Measurements from ENCODE around the gene SLC7A1. TPM values are rescaled to one million over a fixed set of nuclear protein-coding genes. Genes with fewer than 3 reads are reported as not detected.
A peak's percentile ranks its signal among the peaks of the same experiment; 100 is the strongest.

Gene SLC7A1
- total RNA-seq, 3 donors from 2014 or later (not counting 1 experiment from before 2014, with no cell fraction given) = 8.7 to 12.6 (median 10.2) TPM

DNA sequence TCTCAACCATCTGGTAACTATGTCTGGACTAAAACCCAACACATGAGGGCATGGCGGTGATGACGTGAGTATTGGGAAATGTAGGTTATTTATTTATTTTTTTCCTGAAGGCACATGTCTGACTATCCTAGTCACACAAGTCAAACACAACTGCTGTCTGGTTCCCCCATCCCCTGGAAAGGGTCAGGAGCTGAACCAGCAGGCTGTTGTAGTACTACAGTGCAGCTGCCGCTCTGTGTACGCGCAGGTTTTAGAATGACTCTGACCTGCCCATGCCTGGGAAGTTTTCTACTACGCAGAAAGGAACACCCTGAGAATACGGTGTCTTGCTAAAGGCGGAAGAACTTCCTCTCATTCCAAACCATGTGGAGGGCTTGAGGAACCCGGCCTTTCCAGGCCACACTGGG lies 1.2 kb downstream of the SLC7A1 start:
- intact Hi-C loops (cut with micrococcal nuclease) = loop anchor here (2.0 to 10.0 kb wide), 2 partner anchors 254 to 520 kb away; no protein-coding TSS in a partner anchor
- ATAC-seq (peak in 1 of 3 donors; percentile 9), DNase-seq (peak in 1 of 2 donors; percentile 63)
- Mint-ChIP-seq H3K27ac (peak overlapping the region; percentile 74 to 84), H3K4me3 (peak overlapping the region; percentile 81), H3K27me3 (ENCODE audit: low read depth in 2 of 2) (no peaks in the 10 kb centered on the region), H3K4me1 (peaks cover 36 to 39% of the 10 kb centered on the region in 2 donors), H3K9me3 (no peaks in the 10 kb centered on the region), H3K36me3 (no peaks in the 10 kb centered on the region)
- H3K4me3 ChIP-seq (ENCODE audit: low read length) = peak overlapping the region; percentile 49
- H3K9me3 ChIP-seq (ENCODE audit: control insufficient read depth, insufficient read depth, low read length) = no peaks in the 10 kb centered on the region
- H3K27ac ChIP-seq (ENCODE audit: low read length) = peak overlapping the region; percentile 46
- 13% methylated on average over 7 of the region's 9 CpGs for WGBS (ENCODE audit: insufficient coverage)
- no peaks in the 10 kb centered on the region for H3K36me3 ChIP-seq (ENCODE audit: control insufficient read depth, insufficient read depth, low read length)
- H3K27me3 ChIP-seq (ENCODE audit: control insufficient read depth, insufficient read depth, low read length) = no peaks in the 10 kb centered on the region
- TF ChIP-seq, protein P1, sequence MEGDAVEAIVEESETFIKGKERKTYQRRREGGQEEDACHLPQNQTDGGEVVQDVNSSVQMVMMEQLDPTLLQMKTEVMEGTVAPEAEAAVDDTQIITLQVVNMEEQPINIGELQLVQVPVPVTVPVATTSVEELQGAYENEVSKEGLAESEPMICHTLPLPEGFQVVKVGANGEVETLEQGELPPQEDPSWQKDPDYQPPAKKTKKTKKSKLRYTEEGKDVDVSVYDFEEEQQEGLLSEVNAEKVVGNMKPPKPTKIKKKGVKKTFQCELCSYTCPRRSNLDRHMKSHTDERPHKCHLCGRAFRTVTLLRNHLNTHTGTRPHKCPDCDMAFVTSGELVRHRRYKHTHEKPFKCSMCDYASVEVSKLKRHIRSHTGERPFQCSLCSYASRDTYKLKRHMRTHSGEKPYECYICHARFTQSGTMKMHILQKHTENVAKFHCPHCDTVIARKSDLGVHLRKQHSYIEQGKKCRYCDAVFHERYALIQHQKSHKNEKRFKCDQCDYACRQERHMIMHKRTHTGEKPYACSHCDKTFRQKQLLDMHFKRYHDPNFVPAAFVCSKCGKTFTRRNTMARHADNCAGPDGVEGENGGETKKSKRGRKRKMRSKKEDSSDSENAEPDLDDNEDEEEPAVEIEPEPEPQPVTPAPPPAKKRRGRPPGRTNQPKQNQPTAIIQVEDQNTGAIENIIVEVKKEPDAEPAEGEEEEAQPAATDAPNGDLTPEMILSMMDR (IDR thresholded peaks at IDR 0.05) = no peak
- peaks cover 13% of the 10 kb centered on the region for H3K4me1 ChIP-seq (ENCODE audit: control insufficient read depth, insufficient read depth, low read length)

DNA sequence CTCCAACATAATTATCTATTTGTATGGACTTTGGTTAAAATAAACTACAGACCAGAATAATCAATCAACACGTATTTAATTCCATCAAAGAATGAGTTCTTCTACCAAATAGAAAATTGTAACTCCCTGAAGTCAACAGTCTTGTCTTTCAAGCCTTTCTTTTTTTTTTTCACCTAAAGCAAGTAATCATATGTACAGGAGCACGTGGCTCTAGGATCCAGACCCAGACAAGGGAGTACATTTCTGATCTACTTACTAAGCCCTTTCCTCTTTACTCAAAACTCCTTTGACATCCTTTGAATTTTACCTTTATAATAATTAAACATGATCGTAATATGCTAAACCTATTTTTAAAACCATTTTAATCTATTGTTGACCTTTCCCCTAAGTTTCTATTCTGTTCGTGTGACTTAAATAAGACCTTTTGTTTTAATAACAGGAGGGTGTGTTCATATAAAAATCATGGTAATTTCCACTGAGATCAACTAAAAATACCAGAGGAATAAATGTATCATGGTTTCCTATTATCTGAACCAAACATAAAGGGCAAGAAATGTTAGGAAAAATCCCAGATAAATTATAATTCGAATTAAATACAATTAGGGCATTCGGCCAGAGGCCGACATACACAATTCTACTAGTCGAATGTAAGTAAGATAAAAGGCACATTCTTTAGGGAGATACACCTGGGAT lies 1.7 kb downstream of the SLC7A1 start:
- H3K27ac ChIP-seq (ENCODE audit: low read length) = no peak overlapping the region

GRCh38 chr13:29591310-29591709 lies 4.2 kb downstream of the SLC7A1 start:
- Histone ChIP-seq H3K36me3 (ENCODE audit: control insufficient read depth, insufficient read depth, low read length) (no peaks in the 10 kb centered on the region), H3K4me3 (ENCODE audit: low read length) (no peak overlapping the region), H3K27ac (ENCODE audit: low read length) (no peak overlapping the region), H3K27me3 (ENCODE audit: control insufficient read depth, insufficient read depth, low read length) (no peaks in the 10 kb centered on the region), H3K9me3 (ENCODE audit: control insufficient read depth, insufficient read depth, low read length) (no peaks in the 10 kb centered on the region), H3K4me1 (ENCODE audit: control insufficient read depth, insufficient read depth, low read length) (peaks cover 11% of the 10 kb centered on the region)
- intact Hi-C loops (cut with micrococcal nuclease) = loop anchor here (10.0 kb wide), 1 partner anchor 523 kb away; no protein-coding TSS in a partner anchor
- 92% methylated on average over 5 of the region's 5 CpGs for WGBS (ENCODE audit: insufficient coverage)
- H3K4me1 Mint-ChIP-seq = peaks cover 31 to 37% of the 10 kb centered on the region in 2 donors
- H3K27me3 Mint-ChIP-seq (ENCODE audit: low read depth in 2 of 2) = no peaks in the 10 kb centered on the region
- no peaks in the 10 kb centered on the region for H3K9me3 Mint-ChIP-seq
- TF ChIP-seq, protein P1 (IDR thresholded peaks at IDR 0.05) = no peak
- H3K36me3 Mint-ChIP-seq = no peaks in the 10 kb centered on the region
- H3K4me3 Mint-ChIP-seq = no peak overlapping the region
- H3K27ac Mint-ChIP-seq = no peak overlapping the region
- DNase-seq = no peak
- ATAC-seq = no peak

More for the DNA sequence above, 1.7 kb downstream of the SLC7A1 start:
- ATAC-seq (no peak), DNase-seq (peak in 1 of 2 donors; percentile 13)
- Mint-ChIP-seq H3K27me3 (ENCODE audit: low read depth in 2 of 2) (no peaks in the 10 kb centered on the region), H3K27ac (peak overlapping the region; percentile 74 to 84), H3K36me3 (no peaks in the 10 kb centered on the region), H3K4me1 (peaks cover 36 to 39% of the 10 kb centered on the region in 2 donors), H3K4me3 (peak overlapping the region; percentile 81), H3K9me3 (no peaks in the 10 kb centered on the region)
- Histone ChIP-seq H3K27me3 (ENCODE audit: control insufficient read depth, insufficient read depth, low read length) (no peaks in the 10 kb centered on the region), H3K4me1 (ENCODE audit: control insufficient read depth, insufficient read depth, low read length) (peaks cover 13% of the 10 kb centered on the region), H3K4me3 (ENCODE audit: low read length) (no peak overlapping the region), H3K9me3 (ENCODE audit: control insufficient read depth, insufficient read depth, low read length) (no peaks in the 10 kb centered on the region), H3K36me3 (ENCODE audit: control insufficient read depth, insufficient read depth, low read length) (no peaks in the 10 kb centered on the region)
- intact Hi-C loops (cut with micrococcal nuclease) = loop anchor here (2.0 to 10.0 kb wide), 2 partner anchors 255 to 521 kb away; no protein-coding TSS in a partner anchor
- WGBS (ENCODE audit: insufficient coverage) = 90% methylated on average over 6 of the region's 8 CpGs
- TF ChIP-seq, protein P1 (IDR thresholded peaks at IDR 0.05) = no peak
